Measurements from ENCODE around the gene CACTIN. TPM values are rescaled to one million over a fixed set of nuclear protein-coding genes. Genes with fewer than 3 reads are reported as not detected.
A peak's percentile ranks its signal among the peaks of the same experiment; 100 is the strongest.

Gene CACTIN
- total RNA-seq, 2 experiments from 2014 or later: 25.8 to 25.9 TPM

DNA sequence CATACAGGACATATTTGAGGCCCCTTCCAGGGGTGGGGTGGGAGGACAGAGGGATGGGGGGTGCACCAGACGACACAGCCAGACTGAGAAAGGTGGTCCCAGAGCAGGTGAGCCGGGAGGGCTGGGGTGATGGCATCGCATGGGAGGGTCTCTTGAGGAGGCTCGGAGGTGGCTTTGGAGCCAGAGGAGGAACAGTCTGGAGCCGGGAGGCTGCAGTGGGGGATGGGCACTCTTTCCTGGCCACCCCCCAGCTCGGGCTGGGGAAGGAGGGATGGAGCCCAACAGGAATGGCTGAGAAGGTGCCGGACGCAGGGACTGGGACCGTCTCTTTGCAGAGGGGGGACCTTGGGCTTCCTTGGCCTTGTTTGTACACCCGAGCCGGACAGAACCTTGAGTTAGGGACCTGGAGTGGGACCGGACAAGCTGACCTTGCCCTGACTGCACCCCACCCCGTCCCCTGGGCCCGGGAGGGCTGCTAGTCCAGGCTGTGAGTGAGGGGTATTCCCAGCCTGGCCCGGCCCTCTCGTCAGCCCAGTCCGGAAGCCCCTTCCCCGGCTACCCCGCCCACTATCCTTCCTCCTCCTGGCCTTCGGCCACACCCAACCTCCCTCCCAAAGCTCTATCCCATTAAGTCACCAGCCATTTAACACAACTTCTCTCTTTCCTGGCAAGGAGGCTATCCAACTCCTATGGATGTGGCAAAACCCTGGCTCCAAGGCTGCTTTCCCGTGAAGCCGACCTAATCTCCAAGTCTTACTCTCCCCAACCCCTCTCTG is 19.1 kb downstream of the CACTIN start:
- no peak overlapping the region for H3K27ac ChIP-seq (ENCODE audit: low read depth in 1 of 2, low read length in 2 of 2)
- no peaks in the 10 kb centered on the region for H3K27me3 Mint-ChIP-seq
- peaks cover 17% of the 10 kb centered on the region for H3K36me3 ChIP-seq (ENCODE audit: insufficient read depth, low read length)
- peak in 1 of 14 experiments; percentile 23 for DNase-seq
- H3K4me1 ChIP-seq (ENCODE audit: insufficient read depth, low read length): peaks cover 40% of the 10 kb centered on the region
- peaks cover 14% of the 10 kb centered on the region for H3K4me1 Mint-ChIP-seq (ENCODE audit: low read depth)
- H3K4me3 Mint-ChIP-seq: peak overlapping the region; percentile 78
- H3K9me3 Mint-ChIP-seq: no peaks in the 10 kb centered on the region
- no peak overlapping the region for H3K27ac Mint-ChIP-seq
- CTCF ChIA-PET: no interaction called here
- peaks cover 10% of the 10 kb centered on the region for H3K36me3 Mint-ChIP-seq (ENCODE audit: low read depth)
- no peak for ATAC-seq (ENCODE audit: poor library complexity)
- peaks cover 0 to 35% of the 10 kb centered on the region in 2 experiments for H3K9me3 ChIP-seq (ENCODE audit: control insufficient read depth in 1 of 2, insufficient read depth in 1 of 2, low read length in 2 of 2)
- POLR2A ChIA-PET: interaction anchor here (2.0 kb wide), 1 partner anchor 22 kb away, joined by 9 read pairs; the partner anchor contains the start of gene GIPC3
- no peak overlapping the region for H3K4me3 ChIP-seq (ENCODE audit: low read length)
- intact Hi-C loops (cut with DNase I, micrococcal nuclease): no loop called here
- TF ChIP-seq, protein P1, sequence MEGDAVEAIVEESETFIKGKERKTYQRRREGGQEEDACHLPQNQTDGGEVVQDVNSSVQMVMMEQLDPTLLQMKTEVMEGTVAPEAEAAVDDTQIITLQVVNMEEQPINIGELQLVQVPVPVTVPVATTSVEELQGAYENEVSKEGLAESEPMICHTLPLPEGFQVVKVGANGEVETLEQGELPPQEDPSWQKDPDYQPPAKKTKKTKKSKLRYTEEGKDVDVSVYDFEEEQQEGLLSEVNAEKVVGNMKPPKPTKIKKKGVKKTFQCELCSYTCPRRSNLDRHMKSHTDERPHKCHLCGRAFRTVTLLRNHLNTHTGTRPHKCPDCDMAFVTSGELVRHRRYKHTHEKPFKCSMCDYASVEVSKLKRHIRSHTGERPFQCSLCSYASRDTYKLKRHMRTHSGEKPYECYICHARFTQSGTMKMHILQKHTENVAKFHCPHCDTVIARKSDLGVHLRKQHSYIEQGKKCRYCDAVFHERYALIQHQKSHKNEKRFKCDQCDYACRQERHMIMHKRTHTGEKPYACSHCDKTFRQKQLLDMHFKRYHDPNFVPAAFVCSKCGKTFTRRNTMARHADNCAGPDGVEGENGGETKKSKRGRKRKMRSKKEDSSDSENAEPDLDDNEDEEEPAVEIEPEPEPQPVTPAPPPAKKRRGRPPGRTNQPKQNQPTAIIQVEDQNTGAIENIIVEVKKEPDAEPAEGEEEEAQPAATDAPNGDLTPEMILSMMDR (IDR thresholded peaks at IDR 0.05): no peak
- peaks cover 0 to 3% of the 10 kb centered on the region in 2 experiments for H3K27me3 ChIP-seq (ENCODE audit: control insufficient read depth in 1 of 2, insufficient read depth in 2 of 2, low read length in 2 of 2)

DNA sequence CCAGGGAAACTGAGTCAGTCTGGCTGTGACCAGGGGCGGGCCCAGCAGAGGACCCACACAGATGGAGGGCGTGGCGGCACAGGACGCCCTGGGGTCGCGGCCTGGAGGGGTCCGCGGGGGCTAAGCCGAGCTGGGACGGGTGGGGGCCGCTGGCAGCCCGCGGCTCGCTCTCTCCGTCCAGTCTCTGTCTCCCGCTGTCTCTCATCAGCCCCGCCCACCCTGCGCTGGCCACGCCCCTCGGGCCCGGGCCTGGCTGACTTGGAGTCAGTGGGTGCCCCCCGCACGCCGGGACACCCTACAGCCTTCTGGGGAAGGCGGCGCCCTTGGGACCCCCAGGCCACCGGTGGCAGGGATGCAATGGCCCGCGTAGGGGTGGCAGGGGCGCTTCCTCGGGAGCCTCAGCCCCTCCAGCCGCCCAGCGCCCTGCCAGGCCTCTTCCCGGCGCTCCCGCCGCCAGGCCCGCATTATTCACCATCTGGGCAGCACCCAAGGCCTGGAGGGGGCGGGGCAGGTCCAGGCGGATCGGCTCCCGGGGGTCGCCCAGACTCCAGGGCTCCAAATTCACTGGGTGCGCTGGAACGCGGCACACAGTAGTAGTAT is 19.8 kb downstream of the CACTIN start, which contains the start of gene TBXA2R:
Gene TBXA2R (minus strand): TSS at position 186 of the 600 bp plus-strand sequence. CDS start 6,241 bp downstream, outside the sequence.
- H3K27ac ChIP-seq (ENCODE audit: low read depth in 1 of 2, low read length in 2 of 2): no peak within 1 kb of the TSS
- H3K4me3 Mint-ChIP-seq: peak within 1 kb of the TSS; percentile 73
- H3K36me3 Mint-ChIP-seq (ENCODE audit: low read depth): peaks cover 7% of the 10 kb centered on the region
- intact Hi-C loops (cut with DNase I, micrococcal nuclease): loop anchor here in 1 of 2 experiments (1.0 kb wide), 1 partner anchor 61 kb away; no protein-coding TSS in a partner anchor
- peaks cover 14% of the 10 kb centered on the region for H3K4me1 Mint-ChIP-seq (ENCODE audit: low read depth)
- TF ChIP-seq, protein P1 (IDR thresholded peaks at IDR 0.05): no peak
- peaks cover 0 to 30% of the 10 kb centered on the region in 2 experiments for H3K9me3 ChIP-seq (ENCODE audit: control insufficient read depth in 1 of 2, insufficient read depth in 1 of 2, low read length in 2 of 2)
- H3K27me3 Mint-ChIP-seq: no peaks in the 10 kb centered on the region
- peak within 1 kb of the TSS; percentile 49 for H3K4me3 ChIP-seq (ENCODE audit: low read length)
- peak in 12 of 14 experiments; percentile 28 to 72 (median 47) for DNase-seq
- peak; percentile 31 for ATAC-seq (ENCODE audit: poor library complexity)
- peaks cover 40% of the 10 kb centered on the region for H3K4me1 ChIP-seq (ENCODE audit: insufficient read depth, low read length)
- ChIA-PET POLR2A (interaction anchor here (2.0 kb wide), 1 partner anchor 22 kb away, joined by 9 read pairs; the partner anchor contains the start of gene GIPC3), CTCF (no interaction called here)
- peaks cover 12% of the 10 kb centered on the region for H3K36me3 ChIP-seq (ENCODE audit: insufficient read depth, low read length)
- H3K9me3 Mint-ChIP-seq: no peaks in the 10 kb centered on the region
- peaks cover 0 to 3% of the 10 kb centered on the region in 2 experiments for H3K27me3 ChIP-seq (ENCODE audit: control insufficient read depth in 1 of 2, insufficient read depth in 2 of 2, low read length in 2 of 2)
- H3K27ac Mint-ChIP-seq: no peak within 1 kb of the TSS

DNA sequence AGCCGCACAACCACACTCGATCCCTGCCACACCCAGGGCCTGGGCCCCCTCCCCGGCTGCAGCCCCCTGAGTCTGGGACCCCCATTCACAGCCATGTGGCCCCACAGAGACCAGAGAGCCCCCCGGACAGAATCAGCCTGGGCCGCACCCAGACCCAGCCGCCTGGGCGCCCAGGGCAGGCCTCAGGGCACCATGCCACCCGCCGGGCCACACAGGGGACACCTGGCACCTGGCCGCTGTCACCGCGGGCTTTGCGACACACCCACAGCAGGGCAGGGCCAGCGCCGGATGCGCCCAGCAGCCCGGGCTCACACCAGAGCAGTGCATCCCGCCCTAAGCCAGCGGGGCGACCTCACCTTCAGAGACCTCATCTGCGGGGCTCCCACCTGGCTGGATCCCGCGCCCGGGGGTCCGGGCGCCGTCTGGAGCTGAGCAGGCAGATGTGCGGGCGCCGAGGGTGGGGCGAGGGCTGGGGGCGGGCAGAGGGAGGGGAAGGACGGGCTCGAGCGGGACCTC is 20.4 kb downstream of the CACTIN start:
- peaks cover 14% of the 10 kb centered on the region for H3K4me1 Mint-ChIP-seq (ENCODE audit: low read depth)
- no peaks in the 10 kb centered on the region for H3K9me3 Mint-ChIP-seq
- H3K4me3 Mint-ChIP-seq: no peak overlapping the region
- ATAC-seq (ENCODE audit: poor library complexity) (peak; percentile 43), DNase-seq (peak in 8 of 14 experiments; percentile 12 to 51 (median 38))
- TF ChIP-seq, protein P1 (IDR thresholded peaks at IDR 0.05): no peak
- peaks cover 6% of the 10 kb centered on the region for H3K36me3 Mint-ChIP-seq (ENCODE audit: low read depth)
- H3K4me3 ChIP-seq (ENCODE audit: low read length): peak overlapping the region; percentile 49
- peaks cover 6% of the 10 kb centered on the region for H3K36me3 ChIP-seq (ENCODE audit: insufficient read depth, low read length)
- ChIA-PET CTCF (no interaction called here), POLR2A (interaction anchor here (2.0 kb wide), 1 partner anchor 21 kb away, joined by 9 read pairs; the partner anchor contains the start of gene GIPC3)
- no peaks in the 10 kb centered on the region for H3K27me3 Mint-ChIP-seq
- peaks cover 0 to 3% of the 10 kb centered on the region in 2 experiments for H3K27me3 ChIP-seq (ENCODE audit: control insufficient read depth in 1 of 2, insufficient read depth in 2 of 2, low read length in 2 of 2)
- peaks cover 0 to 26% of the 10 kb centered on the region in 2 experiments for H3K9me3 ChIP-seq (ENCODE audit: control insufficient read depth in 1 of 2, insufficient read depth in 1 of 2, low read length in 2 of 2)
- intact Hi-C loops (cut with DNase I, micrococcal nuclease): loop anchor here in 1 of 2 experiments (1.0 kb wide), 1 partner anchor 61 kb away; no protein-coding TSS in a partner anchor
- H3K4me1 ChIP-seq (ENCODE audit: insufficient read depth, low read length): peaks cover 40% of the 10 kb centered on the region
- H3K27ac Mint-ChIP-seq: no peak overlapping the region
- no peak overlapping the region for H3K27ac ChIP-seq (ENCODE audit: low read depth in 1 of 2, low read length in 2 of 2)
